Suppressor macrophage (primary cell): ENCODE data around the gene ORM1.

Source experiments
- DNase-seq, 4 experiments: peaks; one replicate each; pipeline ENCODE4 v3.0.0-alpha.2; 2020 to 2022

The ORM1 gene

DNA sequence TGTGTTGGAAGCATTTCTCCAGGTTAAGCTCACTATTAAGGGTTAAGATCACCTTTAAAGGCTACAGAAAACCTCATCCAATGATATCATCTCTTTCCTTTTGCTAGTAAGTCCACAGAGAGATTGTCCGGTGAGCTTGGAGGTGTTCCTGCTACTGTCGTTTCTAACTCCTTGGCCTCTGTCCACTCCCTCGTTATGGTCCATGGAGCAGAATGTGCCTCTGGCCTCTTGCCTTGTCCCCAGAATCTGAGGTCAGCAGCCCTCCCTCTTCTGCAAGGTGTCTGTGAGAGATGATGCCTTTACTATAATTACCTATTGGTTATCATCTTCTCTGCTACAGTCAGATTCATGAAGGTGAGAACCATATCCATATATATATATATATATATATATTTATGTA, 21.8 kb downstream of the ORM1 start:
- no peak for DNase-seq

DNA sequence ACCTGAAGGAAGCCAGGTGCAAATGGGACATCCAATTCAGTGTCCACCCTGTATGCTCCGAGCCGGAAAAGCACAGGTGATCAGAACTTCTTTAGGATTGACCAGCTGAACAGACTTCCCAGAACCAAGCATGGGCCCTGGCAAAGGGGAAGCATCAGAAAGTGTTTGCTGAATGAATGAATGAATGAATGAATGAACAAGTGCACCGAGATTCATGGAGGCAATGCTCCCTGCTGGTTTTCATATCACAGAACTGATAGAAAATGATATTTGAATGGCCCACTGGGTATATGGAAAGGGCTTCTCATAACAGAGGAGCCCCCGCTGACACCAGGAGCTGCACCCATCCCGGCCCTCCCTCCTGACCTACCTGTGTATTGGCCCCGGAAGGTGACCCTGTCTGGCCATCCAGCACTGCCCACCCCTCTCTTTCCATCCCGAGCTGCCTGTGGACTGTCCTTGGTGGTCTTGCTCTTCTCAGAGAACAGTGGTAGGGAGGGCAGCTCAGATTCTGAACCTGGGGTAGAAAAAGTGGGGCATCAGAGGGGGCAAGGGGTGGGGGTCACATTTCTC, 22.7 kb downstream of the ORM1 start:
- no peak for DNase-seq

DNA sequence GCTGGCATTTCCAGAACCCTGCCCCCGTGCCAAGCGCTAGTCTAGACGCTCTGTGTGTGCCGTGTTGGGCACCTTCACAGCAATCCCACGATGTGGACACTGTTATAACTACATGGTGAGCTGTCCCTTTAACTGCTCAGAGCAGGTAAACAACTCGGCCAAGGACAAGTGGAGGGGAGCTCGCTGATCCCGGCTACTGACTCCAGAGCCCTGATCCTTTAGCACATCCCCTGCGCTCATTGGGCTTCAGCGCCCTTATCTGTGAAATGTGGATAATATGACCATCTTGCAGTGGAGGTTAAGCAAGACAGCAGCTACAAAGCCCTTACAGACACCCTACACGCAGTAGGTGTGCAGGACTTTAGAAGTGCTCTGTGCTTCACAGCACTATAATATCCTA, 23.2 kb downstream of the ORM1 start:
- DNase-seq, result no peak

DNA sequence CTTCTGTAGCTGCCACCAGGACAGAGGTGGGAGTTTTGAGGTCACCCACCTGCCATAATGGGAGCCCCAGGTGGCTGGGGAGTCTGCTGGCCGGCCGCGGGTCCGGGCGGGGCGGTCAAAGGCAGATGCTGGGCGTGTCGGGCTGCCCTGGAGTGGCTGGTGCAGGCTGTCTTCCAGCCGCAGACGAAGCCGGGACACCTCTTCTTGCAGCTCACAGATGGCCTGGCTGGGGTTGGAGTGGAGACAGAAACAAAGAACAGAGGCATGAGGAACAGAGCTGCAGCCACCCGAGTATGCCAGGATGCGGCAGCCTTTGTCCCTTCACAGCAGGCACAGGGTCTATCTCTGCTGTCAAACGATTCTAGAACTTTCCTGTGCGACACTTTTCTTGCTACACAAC, 24.8 kb downstream of the ORM1 start:
- DNase-seq, result no peak

DNA sequence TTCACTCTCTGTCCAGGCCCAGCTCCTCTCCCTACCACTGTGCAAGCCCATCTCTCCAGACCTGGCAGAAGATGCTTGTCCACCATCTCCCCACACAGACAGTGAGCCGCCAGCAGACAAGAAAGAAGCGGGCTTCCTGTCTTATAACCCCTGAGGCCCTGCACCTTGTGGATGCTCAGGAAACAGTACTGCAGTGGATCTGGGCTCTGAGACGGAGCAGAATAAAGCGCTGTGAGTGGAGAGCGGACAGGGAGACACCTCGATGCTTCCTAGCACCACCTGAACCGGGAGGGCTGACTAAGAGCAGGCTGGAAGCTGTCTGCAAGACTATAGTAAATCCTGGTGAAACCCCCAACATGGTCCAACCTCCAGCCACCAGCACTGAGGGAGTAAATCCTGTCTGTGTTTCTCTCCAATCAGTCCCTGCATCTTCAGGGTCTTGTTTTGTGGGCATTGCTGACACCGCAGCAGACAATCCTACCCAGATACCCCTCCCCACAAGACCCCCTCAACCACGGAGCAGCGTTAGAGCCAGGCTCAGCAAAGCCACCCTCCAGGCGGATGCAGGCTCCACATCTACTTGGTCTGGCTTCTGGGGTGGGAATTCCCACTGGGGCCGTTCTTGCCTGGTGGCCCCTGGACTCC, 25.5 kb downstream of the ORM1 start:
- no peak for DNase-seq

DNA sequence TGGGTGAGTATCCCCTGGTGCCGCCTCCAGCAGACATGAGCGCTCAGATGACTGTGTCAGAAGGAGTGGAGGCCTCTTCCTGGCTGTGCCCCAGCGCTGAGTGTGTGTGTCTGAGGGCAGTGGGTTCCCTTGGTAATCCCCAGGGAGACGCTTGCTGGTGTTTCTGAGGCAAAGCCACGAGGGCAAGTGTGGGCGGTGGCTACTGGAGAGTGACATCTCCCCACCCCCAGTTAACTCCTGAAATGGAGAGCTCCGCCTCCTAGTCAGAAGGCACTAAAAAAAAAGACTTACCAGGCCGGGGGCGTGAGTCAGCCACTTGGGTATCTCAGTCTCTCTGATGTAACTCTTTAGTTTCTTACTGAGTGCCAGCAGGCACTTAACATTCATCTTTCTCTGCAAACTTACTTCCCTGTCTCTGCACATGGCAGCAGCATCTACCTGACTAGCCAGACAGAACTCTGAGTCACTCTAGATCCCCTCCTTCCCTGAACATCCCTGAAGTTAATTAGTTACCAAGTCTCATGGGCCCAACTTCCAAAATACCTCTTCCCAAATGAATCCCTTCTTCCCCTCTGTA, 26.1 kb downstream of the ORM1 start:
- peak; percentile 97 to 100 (median 98) for DNase-seq

DNA sequence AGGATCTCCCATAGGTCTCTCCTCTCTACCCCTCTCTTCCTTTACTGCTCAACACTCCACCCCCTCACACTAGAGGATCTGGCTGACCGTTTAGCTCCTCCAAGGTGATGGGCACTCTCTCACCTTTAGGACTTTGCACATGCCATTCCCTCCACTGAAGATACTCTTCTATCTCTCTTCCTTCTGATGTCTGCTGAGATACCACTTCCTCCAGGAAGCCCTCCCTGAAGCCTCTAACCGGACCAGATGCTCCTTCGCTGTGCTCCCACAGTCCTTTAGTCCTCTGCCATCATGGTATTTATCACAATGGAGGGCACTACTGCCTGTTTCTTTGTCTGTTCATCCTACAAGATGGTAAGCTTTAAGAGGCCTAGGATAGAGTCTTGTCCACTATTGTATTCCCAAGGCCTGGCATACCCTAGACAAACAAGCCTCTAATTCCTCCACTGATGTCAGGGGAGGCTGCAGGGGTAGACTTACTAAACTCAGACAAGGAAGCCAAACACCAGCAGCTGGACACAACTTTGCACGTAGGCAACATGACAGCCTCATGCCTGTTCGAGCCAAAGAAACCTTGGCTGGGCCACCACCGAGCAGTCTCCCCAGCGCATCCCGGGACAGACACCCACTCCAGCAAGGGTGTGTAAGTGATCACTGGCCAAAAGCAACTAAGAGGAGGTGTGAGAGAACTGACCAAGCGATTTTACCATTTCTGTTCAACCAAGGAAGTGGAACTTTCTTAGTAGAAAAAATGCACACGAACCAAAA, 27.0 kb downstream of the ORM1 start:
- no peak for DNase-seq

DNA sequence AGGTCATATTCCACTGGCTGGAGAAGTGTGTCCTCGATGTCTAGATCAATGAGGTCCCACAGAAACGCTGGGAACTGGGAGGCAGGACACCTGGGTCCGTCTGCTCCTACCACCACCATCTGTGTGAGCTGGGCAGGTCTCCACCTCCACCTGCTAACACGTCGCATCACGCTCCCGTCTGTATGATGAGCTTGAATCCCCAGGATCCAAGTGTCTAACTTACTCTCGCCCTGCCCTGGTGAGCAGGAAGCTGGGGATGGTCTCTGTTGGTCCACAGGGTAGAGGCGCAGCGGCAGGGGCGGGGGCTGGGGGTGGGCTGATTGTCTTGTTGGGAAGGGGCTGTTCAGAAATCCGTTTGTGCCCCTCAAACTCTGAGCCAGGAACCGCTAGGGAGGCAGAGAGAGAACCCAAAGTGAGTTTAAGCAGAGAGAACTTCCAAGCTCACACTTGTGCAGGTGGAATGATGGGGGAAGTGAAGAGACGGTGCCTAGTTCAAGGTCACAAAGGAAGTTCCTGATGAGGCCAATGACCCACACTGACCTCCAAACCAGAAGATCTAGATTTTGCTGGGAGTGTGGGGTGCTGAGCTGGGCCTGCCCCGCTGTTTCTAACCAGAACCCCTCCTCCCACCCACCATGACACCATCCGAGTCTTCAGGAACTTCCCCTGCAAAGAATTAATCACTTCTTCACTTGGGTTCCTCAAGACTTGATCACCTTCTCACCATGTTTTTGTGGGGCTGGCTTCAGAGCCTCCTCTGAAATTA, 27.9 kb downstream of the ORM1 start:
- peak; percentile 64 to 85 (median 80) for DNase-seq

DNA sequence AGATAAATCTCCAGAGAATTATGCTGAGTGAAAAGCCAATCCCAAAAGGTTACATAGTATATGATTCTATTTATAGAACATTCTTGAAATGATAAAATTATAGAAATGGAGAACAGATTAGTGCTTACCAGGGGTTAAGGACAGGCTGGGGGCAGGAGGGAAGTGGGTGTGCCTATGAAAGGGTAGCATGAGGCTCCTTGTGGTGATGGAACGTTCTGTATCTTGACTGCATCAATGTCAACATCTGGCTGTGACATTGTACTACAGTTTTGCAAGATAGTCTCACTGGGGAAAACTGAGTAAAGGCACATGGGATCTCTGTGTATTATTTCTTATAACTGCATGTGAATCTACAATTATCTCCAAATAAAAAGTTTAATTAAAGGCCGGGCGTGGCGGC, 29.0 kb downstream of the ORM1 start:
- peak; percentile 37 to 80 (median 58) for DNase-seq

DNA sequence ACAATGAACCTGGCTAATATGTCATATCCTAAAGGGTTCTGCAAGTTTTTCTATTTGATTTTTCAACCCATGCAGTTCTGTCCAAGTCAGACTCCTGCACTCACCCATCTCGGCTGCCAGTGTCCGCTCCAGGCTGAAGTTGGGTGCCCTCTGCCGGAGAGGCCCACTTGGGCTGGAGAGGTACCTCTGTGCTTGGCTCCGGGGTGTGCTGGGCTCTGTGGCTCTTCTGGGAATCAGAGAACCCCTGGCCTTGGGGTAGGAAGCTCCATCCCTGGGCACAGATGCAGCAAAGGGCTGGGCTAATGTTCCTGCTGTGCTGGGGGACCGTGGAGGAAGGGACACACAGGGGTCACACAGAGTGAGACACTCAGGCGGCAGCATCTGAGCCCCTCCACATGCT, 32.9 kb downstream of the ORM1 start:
- DNase-seq, result no peak

DNA sequence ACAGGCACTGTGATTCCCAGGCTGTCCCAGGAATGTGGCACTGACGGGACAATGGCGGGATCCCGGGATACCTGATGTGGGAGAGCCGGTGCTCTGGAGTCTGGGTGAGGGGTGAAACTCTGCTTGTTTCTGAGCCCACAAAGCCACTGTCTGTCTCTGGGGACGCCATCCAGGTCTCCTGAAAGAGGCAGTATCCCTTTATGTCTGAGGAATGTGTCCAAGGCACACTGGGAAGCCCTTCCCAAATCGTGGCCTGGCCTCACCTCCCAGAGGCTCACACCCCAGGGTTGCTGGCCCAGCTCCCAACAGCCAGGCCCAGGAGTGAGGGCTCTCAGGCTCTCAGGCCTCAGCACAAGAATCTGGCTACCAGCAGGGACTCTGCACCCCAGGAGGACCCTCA, 33.9 kb downstream of the ORM1 start:
- DNase-seq, result no peak

DNA sequence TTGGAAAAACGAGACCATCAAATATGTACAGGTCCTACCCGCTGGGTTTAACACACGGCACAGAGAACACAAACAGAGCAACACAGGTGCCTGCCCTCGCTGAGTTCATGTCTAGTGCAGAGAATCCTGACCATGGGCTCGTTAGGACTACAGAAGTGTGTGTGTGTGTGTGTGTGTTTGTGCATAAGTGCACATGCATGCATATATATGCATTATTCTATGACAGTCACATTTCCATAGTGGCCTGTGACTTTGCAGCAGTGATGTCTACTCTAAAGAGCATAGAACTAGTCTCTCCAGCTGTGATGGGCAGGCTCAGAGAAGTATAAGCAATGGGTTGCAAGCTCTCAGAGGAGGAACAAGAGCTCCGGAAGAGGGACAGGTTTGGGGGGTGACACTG, 34.5 kb downstream of the ORM1 start:
- no peak for DNase-seq

DNA sequence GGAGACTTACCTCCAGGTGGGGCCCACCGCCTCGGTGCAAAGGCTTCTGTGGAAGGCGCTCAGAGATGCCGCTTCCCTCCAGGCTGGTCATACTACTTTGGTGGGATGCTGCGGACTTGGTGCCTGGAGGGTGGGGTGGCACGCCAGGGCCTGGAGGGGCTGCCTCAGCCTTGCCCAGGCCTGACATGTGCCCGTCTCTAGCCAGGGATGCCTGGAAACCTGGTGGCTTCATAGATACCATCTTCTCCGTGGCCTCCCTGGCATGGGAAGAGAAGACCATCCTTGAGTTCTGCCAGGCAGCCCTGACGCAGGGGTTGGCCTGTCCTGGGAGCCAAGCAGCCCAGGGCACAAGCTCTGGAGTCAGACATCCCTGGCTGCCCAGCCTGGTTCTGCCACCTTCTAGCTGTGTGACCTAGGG, 35.0 kb downstream of the ORM1 start:
- DNase-seq, result no peak

DNA sequence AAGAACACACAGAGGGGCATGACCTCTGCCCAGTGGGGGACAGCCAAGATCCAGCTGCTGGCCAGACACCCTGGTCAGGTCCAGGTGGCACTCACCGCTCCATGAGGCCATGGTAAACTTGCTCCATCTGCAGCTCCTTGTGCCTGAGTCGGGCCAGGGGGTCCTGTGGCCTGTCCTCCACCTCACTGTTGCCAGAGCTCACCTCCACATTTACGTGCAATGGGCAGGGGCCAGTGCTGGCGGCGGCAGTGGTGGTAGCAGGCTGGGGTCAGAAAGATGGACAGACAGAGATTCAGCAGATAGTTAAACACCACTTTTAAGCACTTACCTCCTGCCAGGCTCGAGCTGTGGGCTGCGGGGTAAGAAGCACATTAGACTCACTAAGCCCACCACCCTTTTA, 36.9 kb downstream of the ORM1 start:
- DNase-seq, result no peak

DNA sequence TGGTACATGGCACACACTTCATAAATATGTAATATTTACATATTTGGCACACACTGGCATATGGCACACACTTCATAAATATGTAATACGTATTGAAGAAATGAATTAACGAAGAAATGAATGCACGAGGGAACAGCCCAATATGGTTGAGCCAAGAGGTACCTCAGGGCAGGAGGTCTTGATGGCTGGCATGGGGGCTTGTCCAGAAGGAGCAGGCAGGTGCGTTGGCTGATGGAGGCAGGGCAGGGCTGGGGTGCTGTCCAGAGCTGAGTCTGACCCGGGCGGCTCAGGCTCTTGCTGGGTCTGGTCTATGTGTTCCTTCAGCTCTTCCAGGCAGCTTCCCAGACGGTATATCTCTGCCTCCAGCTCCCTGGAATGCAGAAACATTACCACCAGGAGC, 38.6 kb downstream of the ORM1 start:
- DNase-seq, result no peak

DNA sequence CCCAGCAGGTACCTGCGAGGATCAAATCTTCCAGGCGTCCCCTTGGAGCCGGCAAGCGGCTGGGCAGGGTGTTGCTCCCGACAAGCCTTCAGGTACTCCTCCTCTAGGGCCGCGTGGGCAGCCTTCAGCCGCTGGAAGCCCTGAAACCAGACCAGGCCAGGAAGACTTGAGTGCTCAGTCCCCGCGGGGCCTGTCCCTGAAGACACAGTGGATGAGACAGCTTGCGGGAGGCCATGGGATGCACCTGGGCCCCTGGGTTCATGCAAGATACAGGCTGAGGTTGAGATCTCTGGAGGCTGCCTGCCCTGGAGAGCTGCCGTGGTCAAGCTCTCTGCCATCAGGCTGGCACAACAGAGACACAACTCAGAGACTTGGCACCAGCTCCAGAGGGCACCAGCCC, 39.5 kb downstream of the ORM1 start:
- DNase-seq, result no peak

DNA sequence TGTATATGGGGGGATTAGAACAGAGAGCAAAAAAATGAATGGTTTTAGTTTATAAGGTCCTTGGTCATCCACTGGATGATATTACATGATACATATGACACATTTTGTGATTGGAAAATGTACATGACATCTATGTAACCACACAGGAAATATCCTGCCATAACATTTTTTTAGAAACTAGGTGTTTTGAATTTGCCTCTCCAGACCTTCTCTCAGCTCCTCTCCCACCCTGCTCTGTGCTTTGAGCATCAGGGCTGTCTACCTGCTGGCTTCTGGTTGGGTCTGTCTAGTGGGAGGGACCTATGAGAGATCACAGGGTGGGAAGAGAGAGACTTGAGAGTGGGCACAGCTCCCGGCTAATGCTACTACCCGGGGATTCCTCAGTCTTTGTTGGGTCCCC, 40.5 kb downstream of the ORM1 start:
- no peak for DNase-seq

DNA sequence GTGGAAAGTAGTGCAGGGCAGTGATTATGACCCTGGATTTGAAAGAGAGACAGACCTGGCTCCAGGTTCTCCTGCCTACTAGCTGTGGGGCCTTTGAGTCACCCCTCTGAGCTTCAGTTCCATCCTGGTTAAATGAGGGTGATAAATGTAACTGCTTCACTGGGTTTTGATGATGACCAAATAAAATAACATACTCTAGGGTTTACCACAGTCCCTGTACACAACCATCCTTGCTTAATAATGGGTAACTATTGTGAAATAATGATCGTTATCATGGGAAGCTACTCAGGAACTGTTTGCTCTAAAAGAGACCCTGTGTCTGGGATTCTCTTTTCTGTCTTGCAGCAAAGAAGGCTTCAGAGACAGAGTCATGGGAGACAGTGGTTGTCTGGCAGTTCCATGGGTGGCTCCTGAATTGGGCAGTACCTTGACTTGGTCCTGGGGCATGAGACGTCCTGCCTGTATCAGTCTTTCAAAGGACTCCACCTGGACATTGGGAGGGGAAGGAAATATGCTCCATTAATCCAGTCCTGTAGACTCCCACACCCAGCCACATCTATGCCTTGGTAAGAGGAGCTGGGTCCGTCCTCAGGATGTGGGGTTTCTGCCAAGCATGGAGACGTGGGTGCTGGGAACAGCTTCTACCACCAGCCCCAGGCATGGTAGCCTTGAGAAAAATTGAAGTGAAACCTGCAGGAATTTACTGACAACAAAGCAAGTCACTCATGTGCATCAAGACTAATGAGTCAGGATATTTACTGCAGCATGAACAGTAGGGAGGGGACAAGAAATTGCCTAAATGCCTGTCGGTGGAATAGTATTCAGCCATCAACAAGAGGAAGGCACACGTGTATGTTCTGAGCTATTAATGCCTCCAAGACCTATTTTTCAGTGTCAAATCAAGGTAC, 41.5 kb downstream of the ORM1 start:
- DNase-seq, result peak; percentile 37 to 86 (median 66)

DNA sequence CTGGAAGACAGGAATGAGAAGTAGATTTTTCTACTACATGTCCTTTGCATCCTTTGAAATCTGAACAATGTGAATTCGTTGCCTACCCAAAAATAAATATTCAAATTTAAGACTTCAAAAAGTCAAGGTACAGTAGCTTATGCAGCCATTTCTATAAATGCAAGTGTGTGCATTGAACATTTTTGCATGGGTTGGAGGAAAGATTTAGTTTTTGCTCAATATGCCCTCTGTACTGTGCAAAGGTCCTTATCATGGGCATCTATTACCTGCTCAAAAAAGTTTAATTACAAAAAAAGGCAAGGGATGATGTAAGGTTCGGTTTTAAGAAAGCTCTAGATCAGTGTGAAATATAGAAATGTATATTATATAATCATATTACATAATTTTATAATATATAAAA, 42.3 kb downstream of the ORM1 start:
- DNase-seq, result no peak

DNA sequence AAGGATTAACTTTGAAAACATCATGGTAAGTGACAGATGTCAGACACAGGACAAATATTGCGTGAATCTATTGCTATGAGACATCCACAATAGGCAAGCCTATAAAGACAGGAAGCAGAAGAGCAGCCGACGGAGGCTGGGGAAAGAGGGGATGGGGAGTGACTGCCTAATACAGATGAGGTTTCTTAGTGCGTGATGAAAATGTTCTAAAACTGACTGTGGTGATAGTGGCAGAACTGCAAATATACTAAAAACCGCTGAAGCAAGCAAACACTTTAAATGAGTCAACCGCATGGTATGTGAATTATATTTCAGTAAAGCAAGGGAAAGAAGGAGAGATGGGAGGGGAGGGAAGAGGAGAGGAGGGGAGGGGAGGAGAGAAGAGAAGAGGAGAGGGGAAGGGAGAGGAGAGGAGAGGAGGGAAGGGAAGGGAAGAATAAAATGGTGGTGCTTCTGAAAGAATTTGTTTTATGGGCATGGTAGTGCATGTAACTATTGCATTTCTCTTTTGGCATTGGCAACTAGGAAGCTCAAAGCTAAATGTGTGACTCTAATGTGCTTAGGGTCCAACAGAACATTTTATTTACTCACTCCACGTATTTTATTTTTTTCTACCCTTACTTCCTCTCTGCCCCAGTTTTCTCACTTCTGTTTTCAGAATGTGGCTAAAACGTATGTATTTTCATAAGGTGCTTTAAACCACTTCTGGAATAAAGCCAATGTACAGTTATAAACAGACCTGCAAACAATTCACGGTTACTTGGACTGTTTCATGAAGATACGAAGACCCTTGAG, 43.6 kb downstream of the ORM1 start:
- peak; percentile 67 to 81 (median 78) for DNase-seq

DNA sequence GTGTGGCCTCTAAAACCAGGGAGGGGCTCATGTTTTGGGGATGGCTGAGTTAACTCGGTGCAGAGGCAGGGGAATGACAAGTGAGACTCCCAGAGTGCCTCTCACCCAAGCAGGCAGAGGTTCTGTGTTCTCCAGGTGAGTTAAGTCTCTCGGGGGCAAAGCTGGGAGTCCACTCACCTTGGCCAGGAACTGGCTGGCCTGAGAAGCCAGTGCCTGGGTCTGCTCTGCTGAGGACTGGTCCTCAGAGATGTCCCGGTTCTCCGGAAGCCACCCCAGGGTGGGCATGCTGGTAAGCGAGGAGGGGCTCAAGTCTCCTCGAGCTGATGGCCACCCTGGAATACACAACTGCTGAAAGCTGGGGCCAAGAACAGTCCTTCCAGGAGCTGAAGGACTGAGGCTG, 44.5 kb downstream of the ORM1 start:
- no peak for DNase-seq
